HepG2 (cell line): ENCODE data around the gene CDX1. TPM values are rescaled to one million over a fixed set of nuclear protein-coding genes. Genes with fewer than 3 reads are reported as not detected.

Experiments used
- ASH2L ChIP-seq: fragments of 300-600, 200-600 bp; sonication (generic); IDR thresholded peaks from 2 replicates; pipeline ENCODE4 v1.7.0; 2017; ENCODE audit warnings: low read depth, mild to moderate bottlenecking, moderate library complexity, mixed read lengths, low read length; ENCODE audit not compliant: insufficient read length
- ATAD3A ChIP-seq: sonication (generic); formaldehyde crosslinking; IDR thresholded peaks from 2 replicates; pipeline ENCODE4 v1.4.0; 2020; ENCODE audit warnings: missing genetic modification reagents
- ATF3 ChIP-seq: sonication (generic); formaldehyde crosslinking; IDR thresholded peaks from 2 replicates; pipeline ENCODE4 v1.4.0; 2020; ENCODE audit warnings: missing genetic modification reagents
- BRCA1 ChIP-seq: sonication (generic); formaldehyde crosslinking; IDR thresholded peaks from 2 replicates; pipeline ENCODE4 v1.4.0; 2020; ENCODE audit warnings: missing genetic modification reagents
- CHD4 ChIP-seq: fragments of 200-600 bp; sonication (generic); IDR thresholded peaks from 2 replicates; pipeline ENCODE4 v1.7.0; 2017; ENCODE audit warnings: mild to moderate bottlenecking, low read length, borderline replicate concordance
- FOXK2 ChIP-seq: fragments of 450-650 bp; IDR thresholded peaks from 2 replicates; pipeline ENCODE4 v1.6.1; 2016
- HNRNPH1 ChIP-seq: fragments of 200-400 bp; formaldehyde crosslinking; optimal IDR thresholded peaks from 2 replicates; pipeline ENCODE3; 2017; ENCODE audit warnings: mild to moderate bottlenecking, low read depth, low read length
- MBD4 ChIP-seq: IDR thresholded peaks from 2 replicates; pipeline ENCODE4 v1.6.1; 2012; ENCODE audit warnings: low read length, inconsistent platforms, borderline replicate concordance
- MEIS2 ChIP-seq: sonication (generic); formaldehyde crosslinking; IDR thresholded peaks from 2 replicates; pipeline ENCODE4 v1.9.0; 2021; ENCODE audit warnings: mild to moderate bottlenecking, missing genetic modification reagents
- NFYB ChIP-seq: sonication (generic); formaldehyde crosslinking; IDR thresholded peaks from 2 replicates; pipeline ENCODE4 v1.4.0; 2020; ENCODE audit warnings: missing genetic modification reagents
- PHB2 ChIP-seq: fragments of 450-650 bp; IDR thresholded peaks from 2 replicates; pipeline ENCODE4 v1.6.1; 2018; ENCODE audit not compliant: partially characterized antibody
- PITX1 ChIP-seq: sonication (generic); formaldehyde crosslinking; IDR thresholded peaks from 2 replicates; pipeline ENCODE4 v1.5.1; 2020; ENCODE audit warnings: mild to moderate bottlenecking, missing genetic modification reagents
- POGZ ChIP-seq: sonication (generic); formaldehyde crosslinking; IDR thresholded peaks from 2 replicates; pipeline ENCODE4 v1.4.0; 2020; ENCODE audit warnings: mild to moderate bottlenecking, missing genetic modification reagents
- SMAD9 ChIP-seq: sonication (generic); formaldehyde crosslinking; IDR thresholded peaks from 2 replicates; pipeline ENCODE4 v1.5.1; 2020; ENCODE audit warnings: mild to moderate bottlenecking, missing genetic modification reagents
- SRSF1 ChIP-seq: fragments of 200-400 bp; formaldehyde crosslinking; optimal IDR thresholded peaks from 2 replicates; pipeline ENCODE3; 2017; ENCODE audit warnings: mild to moderate bottlenecking, low read depth, low read length, moderate library complexity
- TFDP2 ChIP-seq: sonication (generic); formaldehyde crosslinking; IDR thresholded peaks from 2 replicates; pipeline ENCODE4 v1.4.0; 2020; ENCODE audit warnings: missing genetic modification reagents
- WIZ ChIP-seq: sonication (generic); formaldehyde crosslinking; IDR thresholded peaks from 2 replicates; pipeline ENCODE4 v1.5.1; 2020; ENCODE audit warnings: mild to moderate bottlenecking, missing genetic modification reagents
- ZKSCAN1 ChIP-seq: fragments of 150-350 bp; IDR thresholded peaks from 2 replicates; pipeline ENCODE4 v1.6.1; 2014; ENCODE audit warnings: low read length
- ZNF430 ChIP-seq: sonication (generic); formaldehyde crosslinking; IDR thresholded peaks from 2 replicates; pipeline ENCODE4 v1.9.0; 2021; ENCODE audit warnings: mild to moderate bottlenecking, missing genetic modification reagents
- ZNF512 ChIP-seq: sonication (generic); formaldehyde crosslinking; IDR thresholded peaks from 2 replicates; pipeline ENCODE4 v1.4.0; 2020; ENCODE audit warnings: mild to moderate bottlenecking, missing genetic modification reagents
- ZNF614 ChIP-seq: IDR thresholded peaks from 2 replicates; pipeline ENCODE4 v1.6.1; 2018; ENCODE audit warnings: missing biosample characterization, missing genetic modification reagents, inconsistent platforms, borderline replicate concordance
- ZNF703 ChIP-seq: sonication (generic); formaldehyde crosslinking; IDR thresholded peaks from 2 replicates; pipeline ENCODE4 v1.5.1; 2020; ENCODE audit warnings: missing genetic modification reagents, mild to moderate bottlenecking, moderate library complexity, borderline replicate concordance
- ZSCAN30 ChIP-seq: sonication (generic); formaldehyde crosslinking; IDR thresholded peaks from 2 replicates; pipeline ENCODE4 v1.5.0; 2020; ENCODE audit warnings: mild to moderate bottlenecking, missing genetic modification reagents
- polyA plus RNA-seq, 8 experiments: library from polyadenylated mRNA; depleted of rRNA in 3 of 8; stranded (reverse) in 7 of 8; unstranded in 1 of 8; fragments of >200 nt; fragmentation: Illumina TruSeq in 4 of 8; extraction: Trizol in 4 of 8; gene quantifications; 2 replicates each; pipeline versions ENCODE4 v1.2.1 to v1.2.3, GENCODE V29; 2011 to 2016; ENCODE audit warnings: low read depth in 4 of 8, missing spikeins in 1 of 8, mixed read lengths in 1 of 8; ENCODE audit not compliant: insufficient read depth in 1 of 8
- total RNA-seq, 5 experiments: library from RNA; depleted of rRNA; stranded (reverse); fragments of >200 nt; fragmentation: Illumina TruSeq; extraction: Trizol; gene quantifications; 2 replicates each; pipeline ENCODE4 v1.2.3, GENCODE V29; 2016; ENCODE audit warnings: low read depth in 1 of 5
- TF ChIP-seq, protein P1 (sequence below): sonication (generic); formaldehyde crosslinking; IDR thresholded peaks from 2 replicates; pipeline ENCODE4 v1.8.0; 2022; ENCODE audit warnings: mild to moderate bottlenecking, missing genetic modification reagents; ENCODE audit not compliant: insufficient replicate concordance
- TF ChIP-seq, protein P2 (sequence below): sonication (generic); formaldehyde crosslinking; IDR thresholded peaks from 2 replicates; pipeline ENCODE4 v1.4.0; 2020; ENCODE audit warnings: mild to moderate bottlenecking, missing genetic modification reagents

CDX1 gene
- total and polyA plus RNA-seq, 2 of the 13 experiments (the other 11 are each of a cell fraction or from before 2014, with no cell fraction given), result not detected

- TF ChIP-seq ZNF512 (CRISPR knock-in tag) (no peak), MEIS2 (CRISPR knock-in tag) (no peak), ASH2L (no peak), ZSCAN30 (CRISPR knock-in tag) (no peak), PHB2 (no peak), HNRNPH1 (no peak), POGZ (CRISPR knock-in tag) (no peak), ZNF703 (CRISPR knock-in tag) (no peak), CHD4 (no peak), FOXK2 (no peak), BRCA1 (CRISPR knock-in tag) (no peak), ZKSCAN1 (no peak), ATAD3A (CRISPR knock-in tag) (no peak), ZNF430 (CRISPR knock-in tag) (no peak), SRSF1 (no peak), TFDP2 (CRISPR knock-in tag) (no peak), ATF3 (no peak), NFYB (CRISPR knock-in tag) (no peak), PITX1 (CRISPR knock-in tag) (0 out of 2 replicates have a peak, but pooled peaks have one; percentile 30), SMAD9 (CRISPR knock-in tag) (no peak), MBD4 (no peak), ZNF614 (peak; percentile 50; the same call in 1 of the 2 replicates), WIZ (no peak)
- TF ChIP-seq, protein P1, sequence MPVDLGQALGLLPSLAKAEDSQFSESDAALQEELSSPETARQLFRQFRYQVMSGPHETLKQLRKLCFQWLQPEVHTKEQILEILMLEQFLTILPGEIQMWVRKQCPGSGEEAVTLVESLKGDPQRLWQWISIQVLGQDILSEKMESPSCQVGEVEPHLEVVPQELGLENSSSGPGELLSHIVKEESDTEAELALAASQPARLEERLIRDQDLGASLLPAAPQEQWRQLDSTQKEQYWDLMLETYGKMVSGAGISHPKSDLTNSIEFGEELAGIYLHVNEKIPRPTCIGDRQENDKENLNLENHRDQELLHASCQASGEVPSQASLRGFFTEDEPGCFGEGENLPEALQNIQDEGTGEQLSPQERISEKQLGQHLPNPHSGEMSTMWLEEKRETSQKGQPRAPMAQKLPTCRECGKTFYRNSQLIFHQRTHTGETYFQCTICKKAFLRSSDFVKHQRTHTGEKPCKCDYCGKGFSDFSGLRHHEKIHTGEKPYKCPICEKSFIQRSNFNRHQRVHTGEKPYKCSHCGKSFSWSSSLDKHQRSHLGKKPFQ (CRISPR knock-in tag), result no peak
- TF ChIP-seq, protein P2, sequence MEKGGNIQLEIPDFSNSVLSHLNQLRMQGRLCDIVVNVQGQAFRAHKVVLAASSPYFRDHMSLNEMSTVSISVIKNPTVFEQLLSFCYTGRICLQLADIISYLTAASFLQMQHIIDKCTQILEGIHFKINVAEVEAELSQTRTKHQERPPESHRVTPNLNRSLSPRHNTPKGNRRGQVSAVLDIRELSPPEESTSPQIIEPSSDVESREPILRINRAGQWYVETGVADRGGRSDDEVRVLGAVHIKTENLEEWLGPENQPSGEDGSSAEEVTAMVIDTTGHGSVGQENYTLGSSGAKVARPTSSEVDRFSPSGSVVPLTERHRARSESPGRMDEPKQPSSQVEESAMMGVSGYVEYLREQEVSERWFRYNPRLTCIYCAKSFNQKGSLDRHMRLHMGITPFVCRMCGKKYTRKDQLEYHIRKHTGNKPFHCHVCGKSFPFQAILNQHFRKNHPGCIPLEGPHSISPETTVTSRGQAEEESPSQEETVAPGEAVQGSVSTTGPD (CRISPR knock-in tag), result no peak
Observed at GRCh38 chr5:150122158-150122510, 44.4 kb upstream of the CDX1 start (continued).
